ENCODE results near the gene LDAF1. TPM values are rescaled to one million over a fixed set of nuclear protein-coding genes. Genes with fewer than 3 reads are reported as not detected.

Gene LDAF1
- total and polyA plus RNA-seq, 2 of the 8 experiments (the other 6 are each of a cell fraction or from before 2014, with no cell fraction given), result 32.4 to 34.2 TPM

DNA sequence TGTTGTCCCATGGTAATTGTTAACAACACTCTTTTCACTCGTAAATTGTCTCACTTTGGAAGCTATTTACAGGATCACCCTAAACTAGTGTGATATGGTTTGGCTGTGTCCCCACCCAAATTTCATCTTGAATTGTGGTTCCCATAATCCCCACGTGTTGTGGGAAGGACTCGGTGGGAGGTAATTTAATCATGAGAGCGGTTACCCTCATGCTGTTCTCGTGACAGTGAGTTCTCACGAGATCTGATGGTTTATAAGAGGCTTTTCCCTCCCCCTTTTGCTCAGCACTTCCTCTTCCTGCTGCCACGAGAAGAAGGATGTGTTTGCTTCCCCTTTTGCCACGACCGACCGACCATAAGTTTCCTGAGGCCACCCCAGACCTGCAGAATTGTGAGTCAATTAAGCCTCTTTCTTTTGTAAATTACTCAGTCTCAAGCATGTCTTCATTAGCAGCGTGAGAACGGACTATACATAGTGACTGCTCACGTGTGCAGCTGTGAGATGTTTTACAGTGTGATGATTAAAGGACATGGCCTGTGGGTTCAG is 42.3 kb upstream of the LDAF1 start:
- peak overlapping the region; percentile 20 to 44; a peak in 3 of 4 replicates for H3K4me2 ChIP-seq (ENCODE audit: insufficient read depth in 1 of 2, low read depth in 2 of 2, low read length in 2 of 2)
- FAIRE-seq (peak; percentile 28), DNase-seq (ENCODE audit: low read depth in 1 of 2, low spot score in 2 of 2) (no peak)

More for the DNA sequence above, 42.3 kb upstream of the LDAF1 start:
- Histone ChIP-seq H3K27me3 (replicated peaks in 1 of 4; ENCODE audit: control insufficient read depth in 3 of 4, extremely low read depth in 1 of 4, insufficient read depth in 3 of 4, low read length in 3 of 4) (no peaks in the 10 kb centered on the region), H3K79me2 (ENCODE audit: control insufficient read depth in 1 of 2, insufficient read depth in 2 of 2, low read length in 2 of 2) (no peaks in the 10 kb centered on the region), H3K9ac (replicated peaks in 1 of 4; ENCODE audit: extremely low read depth in 1 of 4, low read depth in 3 of 4, low read length in 3 of 4) (no peak overlapping the region), H3K4me3 (ENCODE audit: extremely low read depth in 1 of 4, insufficient read depth in 2 of 4, low read depth in 3 of 4, low read length in 4 of 4) (peak overlapping the region in 2 of 4 experiments; percentile 9 to 24; a peak in 1 of 8 replicates), H4K20me1 (replicated peaks in 1 of 2; ENCODE audit: control insufficient read depth in 1 of 2, insufficient read depth in 2 of 2, low read length in 2 of 2) (no peaks in the 10 kb centered on the region), H3K79me1 (ENCODE audit: low read depth, low read length) (no peaks in the 10 kb centered on the region), H3K23me2 (ENCODE audit: low read depth, low read length) (no peaks in the 10 kb centered on the region), H3K56ac (replicated peaks; ENCODE audit: insufficient read length, low read depth, low read length) (no peak overlapping the region), H3K4ac (replicated peaks; ENCODE audit: insufficient read length, low read depth, low read length) (no peak overlapping the region), H3K9me3 (ENCODE audit: insufficient read depth in 2 of 2, low read depth in 1 of 2, low read length in 1 of 2) (no peaks in the 10 kb centered on the region), H2BK15ac (ENCODE audit: low read length) (no peak overlapping the region), H3K27ac (ENCODE audit: low read depth, low read length) (no peak overlapping the region), H2BK5ac (ENCODE audit: low read depth, low read length) (no peak overlapping the region; the same call in 1 of the 2 replicates), H2BK120ac (replicated peaks; ENCODE audit: low read depth, low read length) (peak overlapping the region; percentile 76), H4K91ac (replicated peaks; ENCODE audit: insufficient read length, low read length) (peak overlapping the region; percentile 77), H3K4me1 (replicated peaks in 1 of 4; ENCODE audit: control insufficient read depth in 3 of 4, insufficient read depth in 4 of 4, low read length in 3 of 4) (peaks cover 0 to 10% (median 5%) of the 10 kb centered on the region in 4 experiments; a peak in 3 of 7 replicates), H4K5ac (ENCODE audit: insufficient read length, low read depth, low read length) (peak overlapping the region; percentile 10), H3K14ac (ENCODE audit: insufficient read length) (no peak overlapping the region), H3K18ac (ENCODE audit: extremely low read depth, low read length) (no peak overlapping the region), H2BK20ac (ENCODE audit: low read length) (no peak overlapping the region), H2AFZ (ENCODE audit: low read length) (peak overlapping the region; percentile 77), H2BK12ac (ENCODE audit: low read depth, low read length) (peak overlapping the region; percentile 75; the same call in 1 of the 2 replicates), H4K8ac (ENCODE audit: extremely low read depth, insufficient read depth, low read length) (no peak overlapping the region), H3K23ac (ENCODE audit: insufficient read length) (no peak overlapping the region), H2AK5ac (ENCODE audit: low read depth, low read length) (no peak overlapping the region), H3K36me3 (ENCODE audit: control insufficient read depth in 2 of 4, insufficient read depth in 4 of 4, low read length in 3 of 4) (no peaks in the 10 kb centered on the region)
- ChIA-PET CTCF (ENCODE audit: partially characterized antibody) (interaction anchor here (0.6 kb wide), 1 partner anchor 230 kb away, joined by 3 read pairs; no protein-coding TSS in a partner anchor), POLR2A (ENCODE audit: partially characterized antibody) (no interaction called here)
- WGBS, 2 experiments (ENCODE audit: extremely low coverage in 1 of 2, insufficient coverage in 1 of 2, insufficient read length in 1 of 2, insufficient replicate concordance in 2 of 2, low coverage in 1 of 2, low lambda C conversion rate in 2 of 2, missing lambda C conversion rate in 1 of 2), result 53% methylated on average over 13 of the region's 13 CpGs; no CpG with 5 or more reads in 1 of the 2 experiments
- TF ChIP-seq CHD2 (IDR thresholded peaks at IDR 0.05; ENCODE audit: low read length), result peak; percentile 72; the same call in 1 of the 2 replicates
- 0 out of 2 replicates have a peak, but pooled peaks have one; percentile 43 for TF ChIP-seq BRCA1 (IDR thresholded peaks at IDR 0.05; ENCODE audit: low read depth, low read length)
- TF ChIP-seq RAD21 (IDR thresholded peaks at IDR 0.05 in 1 of 2, conservative IDR thresholded peaks at IDR 0.05 in 1 of 2; ENCODE audit: low read depth in 2 of 2, low read length in 2 of 2), result no peak

All from H1 (cell line).